IPS-NIHi7 (cell line): ENCODE measurements around the gene FGF14.

Experiments
- DNase-seq: peaks from one replicate; pipeline ENCODE4 v3.0.0; 2012; ENCODE audit warnings: mixed read lengths; ENCODE audit errors: extremely low spot score

FGF14 gene

GRCh38 chr13:102310691-102311418 lies 91.0 kb downstream of the FGF14 start:
- DNase-seq: no peak

- no peak for DNase-seq
These were observed 92.7 kb downstream of the FGF14 start for GRCh38 chr13:102309110-102309509.

- no peak for DNase-seq
These were observed 99.3 kb downstream of the FGF14 start for GRCh38 chr13:102302534-102302933.

DNA sequence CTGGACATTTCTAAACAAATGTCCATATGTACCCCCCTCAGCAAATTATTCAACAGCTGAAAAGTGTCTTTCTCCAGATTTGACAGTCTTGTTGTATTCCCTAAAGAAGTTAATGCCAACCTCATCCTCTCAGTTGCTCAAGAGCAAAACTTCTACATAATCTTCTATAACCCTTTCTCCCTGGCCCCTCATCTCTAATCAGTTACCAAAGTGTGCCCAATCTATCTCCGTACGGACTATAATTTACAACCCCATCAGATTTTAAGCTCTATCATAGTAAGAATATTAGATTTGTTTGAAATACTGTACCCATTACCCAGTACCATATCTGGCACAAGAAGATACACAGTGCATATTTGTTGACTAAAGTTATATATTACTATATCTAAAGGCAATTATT lies 101.5 kb downstream of the FGF14 start:
- DNase-seq: no peak

- DNase-seq: no peak
These were observed 102.5 kb downstream of the FGF14 start for GRCh38 chr13:102299366-102299765.

GRCh38 chr13:102298051-102298450 lies 103.8 kb downstream of the FGF14 start:
- DNase-seq: no peak

DNA sequence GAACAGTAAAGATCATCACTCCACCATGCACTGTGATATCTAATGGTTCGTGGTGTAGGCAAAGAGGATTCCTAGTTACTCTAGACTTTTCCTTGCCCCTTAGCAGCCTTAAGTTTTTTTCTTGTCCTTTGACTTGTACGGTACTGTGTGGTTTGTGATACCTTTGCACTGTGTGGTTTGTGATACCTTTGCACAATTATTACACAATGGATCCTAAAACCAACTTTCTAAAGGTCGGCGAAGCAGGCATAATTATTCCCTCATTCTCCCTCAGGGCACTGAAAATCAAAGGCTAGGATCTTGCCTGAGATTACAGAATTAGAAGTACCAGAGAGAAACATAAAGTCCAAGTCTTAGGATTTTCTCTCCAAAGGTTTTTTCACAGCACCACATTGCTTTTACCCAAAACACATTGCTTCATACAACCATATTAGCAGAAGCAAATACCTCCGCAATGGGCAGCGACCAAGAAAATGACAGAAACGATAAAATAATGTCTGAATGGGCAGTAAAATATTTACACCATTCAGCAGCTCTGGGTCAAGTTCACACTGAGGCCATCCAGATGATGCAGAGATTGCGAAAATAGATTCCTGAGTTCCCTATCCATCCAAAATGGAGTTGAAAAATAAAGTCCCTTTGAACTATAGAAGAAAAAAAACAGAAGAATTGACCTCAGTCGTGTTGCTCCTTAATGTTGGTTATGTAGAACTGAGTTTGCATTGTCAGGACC lies 106.4 kb downstream of the FGF14 start:
- no peak for DNase-seq

- no peak for DNase-seq
These were observed 107.3 kb downstream of the FGF14 start for GRCh38 chr13:102294407-102295018.

- no peak for DNase-seq
These were observed 108.1 kb downstream of the FGF14 start for GRCh38 chr13:102293723-102294122.

GRCh38 chr13:102291587-102292218 lies 110.1 kb downstream of the FGF14 start:
- DNase-seq: no peak

DNA sequence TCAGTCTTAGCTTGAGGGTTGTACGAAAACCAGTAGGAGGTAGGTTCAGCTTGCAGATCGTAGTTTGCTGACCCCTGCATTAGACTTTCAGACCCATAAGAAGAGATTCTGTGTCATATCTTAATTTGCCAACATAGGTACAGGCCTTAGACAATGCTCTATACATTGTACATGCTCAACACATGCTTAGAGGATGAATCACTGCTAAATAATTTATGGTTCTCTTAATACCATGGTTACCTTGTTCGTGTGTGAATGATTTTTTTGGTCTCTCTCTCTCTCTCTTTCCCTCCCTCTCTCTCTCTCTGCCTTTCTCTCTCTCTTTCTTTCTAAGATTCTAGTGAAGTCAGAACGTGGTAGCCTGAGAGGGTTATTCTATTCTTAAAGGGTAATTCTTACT lies 112.2 kb downstream of the FGF14 start:
- DNase-seq: no peak

DNA sequence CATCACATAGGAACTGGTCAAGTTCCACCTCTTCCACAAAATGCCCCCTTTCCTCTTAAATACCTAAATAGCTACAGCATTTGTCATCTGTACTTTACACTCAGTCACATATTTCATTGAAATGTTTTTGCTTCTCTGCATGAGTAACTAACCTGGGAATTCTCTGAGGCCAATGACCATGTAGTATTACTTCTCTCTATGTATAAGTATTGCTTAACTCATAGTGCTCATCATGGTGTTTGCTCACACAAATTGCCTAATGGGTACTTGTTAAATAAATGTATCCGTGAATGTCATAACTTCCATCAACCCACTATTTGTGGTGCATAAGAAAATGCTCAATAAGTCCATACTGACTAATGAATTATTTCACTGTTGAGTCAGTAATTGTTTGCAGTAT lies 115.5 kb downstream of the FGF14 start:
- no peak for DNase-seq

- no peak for DNase-seq
These were observed 121.5 kb downstream of the FGF14 start for GRCh38 chr13:102280366-102280765.

DNA sequence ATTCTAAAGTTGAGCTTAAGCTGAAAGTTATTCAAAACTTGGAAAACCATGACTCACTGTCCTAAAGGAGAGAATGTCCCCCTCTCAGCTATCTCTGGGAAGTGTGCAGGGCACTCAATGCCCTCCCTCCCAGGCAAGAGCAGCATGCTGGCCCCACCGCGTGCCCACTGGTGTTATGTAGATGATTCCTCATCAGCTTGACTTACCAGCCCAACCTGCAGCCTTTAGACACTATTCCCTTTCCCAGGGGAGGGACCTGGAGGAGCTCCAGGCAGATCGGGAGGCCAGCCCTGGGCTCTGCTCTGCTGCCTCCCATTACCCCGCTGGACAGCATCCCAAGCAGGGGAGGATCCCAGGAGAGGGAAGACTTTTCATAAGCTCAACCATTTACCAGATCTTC lies 124.6 kb downstream of the FGF14 start:
- no peak for DNase-seq

- no peak for DNase-seq
These were observed 125.4 kb downstream of the FGF14 start for GRCh38 chr13:102276404-102276803.

DNA sequence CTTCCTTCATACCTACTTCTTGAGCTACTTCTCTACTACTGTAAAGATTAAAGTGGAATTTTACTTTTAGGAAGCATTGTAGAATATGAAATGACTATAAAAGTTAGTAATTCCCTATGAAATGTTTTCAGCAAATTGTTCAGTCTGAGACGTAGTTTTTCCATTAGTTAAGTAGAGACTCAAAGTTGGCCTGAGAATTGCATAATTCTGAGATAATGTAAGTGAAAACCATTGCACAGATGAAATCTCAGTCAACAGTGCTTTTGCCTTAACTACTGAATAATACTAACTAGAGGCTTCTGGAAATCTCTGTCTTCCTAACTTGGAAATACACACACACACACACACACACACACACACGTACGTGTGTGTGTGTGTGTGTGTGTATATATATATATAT lies 125.9 kb downstream of the FGF14 start:
- DNase-seq: no peak

DNA sequence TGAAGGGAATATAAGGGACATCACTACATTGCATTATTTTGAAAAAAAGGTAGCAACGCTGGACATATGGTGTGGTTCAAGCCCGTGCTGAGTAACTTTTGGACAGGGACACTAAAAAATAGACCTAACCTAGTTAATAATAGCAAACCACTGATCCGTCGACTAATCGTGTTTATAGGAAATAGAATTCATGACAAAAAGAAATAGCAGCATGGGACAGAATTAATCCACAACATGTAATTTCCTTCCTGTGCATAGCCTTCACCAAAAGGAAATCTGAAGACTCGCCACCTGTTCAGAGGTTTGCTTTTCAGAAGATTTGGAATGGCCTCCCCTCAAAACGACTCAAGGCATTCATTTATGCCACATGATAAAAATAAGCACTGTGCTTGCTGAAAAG lies 128.7 kb downstream of the FGF14 start:
- DNase-seq: no peak

DNA sequence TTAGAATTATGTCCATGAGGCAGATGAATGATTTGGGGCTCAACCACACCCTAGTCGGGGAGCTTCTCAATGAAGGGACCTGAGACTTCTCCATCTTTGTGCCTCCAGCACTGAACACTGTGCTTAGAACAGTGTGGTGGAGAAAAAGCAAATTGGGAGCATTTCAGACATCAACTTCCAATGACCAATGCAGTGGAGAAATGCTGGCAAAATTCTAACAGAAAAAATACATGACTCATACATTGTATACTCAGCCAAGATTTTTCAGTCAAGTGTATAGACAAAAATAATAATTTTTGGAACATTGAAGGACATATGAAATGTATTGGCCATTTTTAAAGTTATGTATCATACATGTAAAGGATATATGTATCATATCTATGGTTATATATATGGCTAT lies 134.7 kb downstream of the FGF14 start:
- no peak for DNase-seq

- DNase-seq: no peak
These were observed 140.0 kb downstream of the FGF14 start for GRCh38 chr13:102261809-102262208.

DNA sequence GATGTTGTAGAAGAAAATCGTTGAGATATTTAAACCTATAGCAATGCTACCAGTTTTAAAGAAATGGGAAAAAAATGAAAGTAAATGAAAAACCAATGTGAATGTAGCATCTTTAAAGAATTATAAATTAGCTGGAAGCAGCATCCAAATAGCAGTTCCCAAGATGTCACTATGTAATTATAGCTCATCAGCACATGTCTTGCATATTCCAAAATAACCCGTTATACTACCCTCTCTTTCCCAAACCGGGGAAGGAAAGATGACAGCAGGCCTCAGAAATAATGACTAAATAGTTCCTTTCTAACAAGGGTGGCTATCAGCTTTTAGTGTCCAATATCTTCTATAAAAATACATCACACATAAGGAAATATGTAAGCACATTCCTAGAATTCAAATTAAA lies 140.5 kb downstream of the FGF14 start:
- no peak for DNase-seq

DNA sequence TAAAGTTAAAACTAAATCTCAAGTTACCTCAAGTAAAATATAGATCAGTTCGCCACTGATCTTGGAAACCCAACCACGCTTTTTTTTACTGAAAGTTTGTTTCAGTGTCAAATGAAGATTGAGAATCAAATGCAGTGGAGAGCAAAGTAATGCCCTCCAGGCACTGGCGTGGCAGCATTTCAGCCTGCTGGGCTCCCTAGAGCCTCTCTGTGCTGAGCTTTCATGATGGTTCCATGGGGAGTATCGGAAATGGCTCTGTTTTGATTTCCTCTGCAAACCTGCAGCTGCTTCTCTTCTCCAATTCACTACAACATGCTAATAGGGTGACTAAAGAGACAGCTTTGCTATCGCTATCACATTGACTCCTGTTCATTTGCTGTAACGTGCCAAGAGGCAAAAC lies 141.6 kb downstream of the FGF14 start:
- peak; percentile 8 for DNase-seq

- no peak for DNase-seq
These were observed 146.4 kb downstream of the FGF14 start for GRCh38 chr13:102255409-102255808.

GRCh38 chr13:102251817-102252216 lies 150.0 kb downstream of the FGF14 start:
- DNase-seq: no peak
